ENCODE measurements around the gene DNAH8. TPM values are rescaled to one million over a fixed set of nuclear protein-coding genes. Genes with fewer than 3 reads are reported as not detected.

DNAH8 gene
- total RNA-seq, 2 experiments from 2014 or later = 0.03 TPM; not detected in 1

GRCh38 chr6:39043776-39044175 is 328.7 kb downstream of the DNAH8 start:
- H3K9me3 Mint-ChIP-seq = no peaks in the 10 kb centered on the region
- H3K4me3 Mint-ChIP-seq = no peak overlapping the region

DNA sequence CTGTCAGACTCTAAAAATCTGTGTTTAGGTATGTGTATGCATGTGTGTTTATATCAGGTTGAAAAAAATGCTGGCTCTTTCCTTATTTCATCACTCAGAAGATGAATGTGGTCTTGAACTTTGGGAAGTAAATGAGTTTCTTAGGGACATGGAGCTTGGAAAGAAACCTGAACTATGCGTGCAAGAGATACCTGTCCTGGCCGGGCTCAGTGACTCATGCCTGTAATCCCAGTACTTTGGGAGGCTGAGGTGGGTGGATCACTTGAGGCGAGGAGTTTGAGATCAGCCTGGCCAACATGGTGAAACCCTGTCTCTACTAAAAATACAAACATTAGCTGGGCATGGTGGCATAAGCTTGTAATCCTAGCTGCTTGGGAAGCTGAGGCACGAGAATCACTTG is 329.1 kb downstream of the DNAH8 start:
- Mint-ChIP-seq H3K9me3 (no peaks in the 10 kb centered on the region), H3K36me3 (ENCODE audit: low read depth) (no peaks in the 10 kb centered on the region), H3K4me3 (no peak overlapping the region), H3K27me3 (peaks cover 51% of the 10 kb centered on the region), H3K4me1 (ENCODE audit: low read depth) (no peaks in the 10 kb centered on the region), H3K27ac (no peak overlapping the region)
- peaks cover 25 to 28% of the 10 kb centered on the region in 2 experiments for H3K27me3 ChIP-seq (ENCODE audit: control insufficient read depth in 1 of 2, insufficient read depth in 2 of 2, low read length in 2 of 2)
- ChIA-PET POLR2A (no interaction called here), CTCF (no interaction called here)
- peaks cover 0 to 3% of the 10 kb centered on the region in 2 experiments for H3K9me3 ChIP-seq (ENCODE audit: control insufficient read depth in 1 of 2, insufficient read depth in 1 of 2, low read length in 2 of 2)
- no peak for DNase-seq
- H3K27ac ChIP-seq (ENCODE audit: low read depth in 1 of 2, low read length in 2 of 2) = no peak overlapping the region
- H3K4me3 ChIP-seq (ENCODE audit: low read length) = no peak overlapping the region
- H3K36me3 ChIP-seq (ENCODE audit: insufficient read depth, low read length) = no peaks in the 10 kb centered on the region
- H3K4me1 ChIP-seq (ENCODE audit: insufficient read depth, low read length) = peaks cover 4% of the 10 kb centered on the region
- intact Hi-C loops (cut with DNase I, micrococcal nuclease) = no loop called here
- no peak for ATAC-seq (ENCODE audit: poor library complexity)
- TF ChIP-seq CTCF (IDR thresholded peaks at IDR 0.05) = no peak

More at GRCh38 chr6:39043776-39044175, 328.7 kb downstream of the DNAH8 start:
- no peak for ATAC-seq (ENCODE audit: poor library complexity)
- ChIA-PET POLR2A (no interaction called here), CTCF (no interaction called here)
- peaks cover 53% of the 10 kb centered on the region for H3K27me3 Mint-ChIP-seq
- no peaks in the 10 kb centered on the region for H3K36me3 Mint-ChIP-seq (ENCODE audit: low read depth)
- DNase-seq = no peak
- no peaks in the 10 kb centered on the region for H3K4me1 Mint-ChIP-seq (ENCODE audit: low read depth)
- peaks cover 0 to 3% of the 10 kb centered on the region in 2 experiments for H3K9me3 ChIP-seq (ENCODE audit: control insufficient read depth in 1 of 2, insufficient read depth in 1 of 2, low read length in 2 of 2)
- no peak for TF ChIP-seq CTCF (IDR thresholded peaks at IDR 0.05)
- peaks cover 21 to 24% of the 10 kb centered on the region in 2 experiments for H3K27me3 ChIP-seq (ENCODE audit: control insufficient read depth in 1 of 2, insufficient read depth in 2 of 2, low read length in 2 of 2)
- H3K27ac ChIP-seq (ENCODE audit: low read depth in 1 of 2, low read length in 2 of 2) = no peak overlapping the region
- intact Hi-C loops (cut with DNase I, micrococcal nuclease) = no loop called here
- no peak overlapping the region for H3K27ac Mint-ChIP-seq
- H3K4me1 ChIP-seq (ENCODE audit: insufficient read depth, low read length) = no peaks in the 10 kb centered on the region
- no peaks in the 10 kb centered on the region for H3K36me3 ChIP-seq (ENCODE audit: insufficient read depth, low read length)
- no peak overlapping the region for H3K4me3 ChIP-seq (ENCODE audit: low read length)

DNA sequence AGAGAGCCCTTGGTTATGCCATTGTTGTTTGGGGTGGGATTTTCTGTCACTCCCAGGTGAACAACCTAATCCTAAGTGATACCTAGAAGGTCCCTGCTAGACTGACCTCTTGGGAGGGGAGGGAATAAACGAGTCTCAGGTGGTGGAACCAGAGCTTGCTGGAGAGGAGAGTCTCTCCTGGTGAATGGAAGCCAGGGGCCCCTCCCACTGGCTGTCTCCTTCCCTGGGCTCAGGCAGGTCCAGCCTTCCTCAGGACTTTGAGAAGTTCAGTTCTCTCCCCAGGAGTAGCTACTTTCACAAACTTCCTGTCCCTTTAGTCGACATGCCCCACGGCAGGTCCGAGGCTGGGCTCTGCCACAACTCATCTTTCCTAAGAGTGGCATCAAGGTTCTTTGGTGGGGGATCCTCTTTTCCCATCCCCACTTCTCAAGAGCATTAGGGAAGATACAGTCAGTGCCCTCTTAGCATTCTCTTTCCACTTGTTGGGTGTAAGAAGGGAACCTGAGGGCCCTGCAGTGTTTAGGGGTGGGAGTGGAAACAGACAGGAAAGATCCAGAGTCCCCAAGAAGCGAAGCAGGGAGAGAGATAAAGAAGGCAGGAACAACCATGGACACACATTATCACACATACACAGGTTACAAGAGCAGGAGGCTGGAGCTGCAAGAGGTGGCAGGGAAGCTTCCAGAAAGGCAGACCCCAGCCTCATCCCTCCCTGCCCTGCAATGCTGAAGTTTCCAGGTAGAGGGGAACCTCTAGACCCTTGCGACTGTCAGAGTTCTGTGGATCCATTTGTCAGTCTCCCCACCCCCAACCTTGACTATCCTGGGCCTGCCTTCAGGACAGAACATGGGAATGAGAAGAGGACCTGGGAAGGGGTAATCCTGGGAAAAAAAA is 332.6 kb downstream of the DNAH8 start:
- H3K27me3 Mint-ChIP-seq = peaks cover 58% of the 10 kb centered on the region

More for the DNA sequence above, 332.6 kb downstream of the DNAH8 start:
- Histone ChIP-seq H3K4me1 (ENCODE audit: insufficient read depth, low read length) (peaks cover 12% of the 10 kb centered on the region), H3K27ac (ENCODE audit: low read depth in 1 of 2, low read length in 2 of 2) (no peak overlapping the region), H3K36me3 (ENCODE audit: insufficient read depth, low read length) (no peaks in the 10 kb centered on the region), H3K9me3 (ENCODE audit: control insufficient read depth in 1 of 2, insufficient read depth in 1 of 2, low read length in 2 of 2) (peaks cover 0 to 6% of the 10 kb centered on the region in 2 experiments), H3K4me3 (ENCODE audit: low read length) (no peak overlapping the region), H3K27me3 (ENCODE audit: control insufficient read depth in 1 of 2, insufficient read depth in 2 of 2, low read length in 2 of 2) (peaks cover 29 to 41% of the 10 kb centered on the region in 2 experiments)
- H3K36me3 Mint-ChIP-seq (ENCODE audit: low read depth) = no peaks in the 10 kb centered on the region
- no peaks in the 10 kb centered on the region for H3K9me3 Mint-ChIP-seq
- no peak for TF ChIP-seq CTCF (IDR thresholded peaks at IDR 0.05)
- no peak overlapping the region for H3K27ac Mint-ChIP-seq
- CTCF ChIA-PET = no interaction called here
- H3K4me3 Mint-ChIP-seq = peak overlapping the region; percentile 56
- no peak for DNase-seq
- POLR2A ChIA-PET = no interaction called here
- ATAC-seq (ENCODE audit: poor library complexity) = no peak
- intact Hi-C loops (cut with DNase I, micrococcal nuclease) = no loop called here
- H3K4me1 Mint-ChIP-seq (ENCODE audit: low read depth) = peaks cover 17% of the 10 kb centered on the region

All from CD4-positive, alpha-beta T cell (primary cell).